GM12872 (cell line): Measurements from ENCODE around the gene ANXA3.

ENCODE experiments used
- CTCF ChIP-seq: IDR thresholded peaks from 3 replicates; pipeline ENCODE4 v1.5.1; 2011; ENCODE audit warnings: low read depth, mild to moderate bottlenecking, low read length, moderate library complexity; ENCODE audit not compliant: insufficient read depth

Gene ANXA3

GRCh38 chr4:78569306-78569821, 17.8 kb downstream of the ANXA3 start:
- no peak for TF ChIP-seq CTCF

- TF ChIP-seq CTCF, result no peak
Measured at GRCh38 chr4:78570117-78570516, 18.5 kb downstream of the ANXA3 start.

- TF ChIP-seq CTCF, result no peak
Measured at GRCh38 chr4:78571804-78572203, 20.2 kb downstream of the ANXA3 start.

GRCh38 chr4:78578674-78579425, 27.3 kb downstream of the ANXA3 start:
- TF ChIP-seq CTCF, result no peak

GRCh38 chr4:78581618-78582017, 30.0 kb downstream of the ANXA3 start:
- TF ChIP-seq CTCF, result no peak

- TF ChIP-seq CTCF, result no peak
Measured at GRCh38 chr4:78584863-78585547, 33.4 kb downstream of the ANXA3 start.

- no peak for TF ChIP-seq CTCF
Measured at GRCh38 chr4:78585633-78586032, 34.1 kb downstream of the ANXA3 start.
